Measurements from ENCODE around the gene SAP130. TPM values are rescaled to one million over a fixed set of nuclear protein-coding genes. Genes with fewer than 3 reads are reported as not detected.

SAP130 gene
- total RNA-seq, 1 experiment from 2014 or later: 45.6 TPM

GRCh38 chr2:128004509-128004908 is 23.4 kb downstream of the SAP130 start:
- H3K27me3 Mint-ChIP-seq (ENCODE audit: low read depth): no peaks in the 10 kb centered on the region
- H3K18ac ChIP-seq (ENCODE audit: insufficient read length, low read depth, low read length): no peak overlapping the region
- no peak overlapping the region for H4K8ac ChIP-seq (replicated peaks; ENCODE audit: insufficient read length, low read depth, low read length)
- H3K27ac Mint-ChIP-seq: no peak overlapping the region; a peak in 1 of 7 replicates
- H3T11ph ChIP-seq (ENCODE audit: low read length): no peak overlapping the region
- H4K20me1 ChIP-seq (ENCODE audit: control insufficient read depth, insufficient read depth, insufficient read length): no peaks in the 10 kb centered on the region
- H2BK20ac ChIP-seq (ENCODE audit: low read depth, low read length, poor library complexity, severe bottlenecking): no peak overlapping the region
- no peak overlapping the region for H4K5ac ChIP-seq (ENCODE audit: insufficient read length, low read depth, low read length)
- no peaks in the 10 kb centered on the region for H3K23me2 ChIP-seq (ENCODE audit: insufficient read length, low read depth, low read length, poor library complexity, severe bottlenecking)
- no peak overlapping the region for H3K4me2 ChIP-seq (ENCODE audit: insufficient read depth, insufficient read length, low read length)
- no peak overlapping the region for H3K27ac ChIP-seq (ENCODE audit: insufficient read length, low read depth, low read length)
- no peak overlapping the region for H3K4ac ChIP-seq (ENCODE audit: low read depth, low read length)
- no peaks in the 10 kb centered on the region for H3K9me3 ChIP-seq (ENCODE audit: control insufficient read depth, low read depth, low read length)
- H3K9ac ChIP-seq (ENCODE audit: extremely low read depth, insufficient read length, low read length): no peak overlapping the region
- H3K14ac ChIP-seq (ENCODE audit: insufficient read depth, low read length): no peak overlapping the region
- H3K27me3 ChIP-seq (ENCODE audit: insufficient read depth, low read length): no peaks in the 10 kb centered on the region
- H3K56ac ChIP-seq (ENCODE audit: insufficient read length, low read depth, low read length): no peak overlapping the region
- H2AFZ ChIP-seq (ENCODE audit: low read length): no peak overlapping the region
- no CpG with 5 or more reads among the region's 2 CpGs for whole genome bisulfite sequencing (ENCODE audit: extremely low coverage, insufficient read length, low lambda C conversion rate)
- no peak overlapping the region for H2BK5ac ChIP-seq (ENCODE audit: insufficient read length, low read length)
- no peak overlapping the region for H2BK15ac ChIP-seq (ENCODE audit: low read depth, low read length)
- H4K91ac ChIP-seq (ENCODE audit: insufficient read length, low read depth, low read length): no peak overlapping the region
- no peaks in the 10 kb centered on the region for H3K79me2 ChIP-seq (ENCODE audit: insufficient read depth, low read length)
- H3K79me1 ChIP-seq (ENCODE audit: insufficient read depth, low read depth, low read length, poor library complexity, severe bottlenecking): no peaks in the 10 kb centered on the region
- DNase-seq: no peak
- H3K4me3 Mint-ChIP-seq: no peak overlapping the region
- H3K4me1 Mint-ChIP-seq: no peaks in the 10 kb centered on the region
- no peak for TF ChIP-seq CTCF (conservative IDR thresholded peaks at IDR 0.05)
- H3K36me3 Mint-ChIP-seq (ENCODE audit: insufficient read depth in 1 of 3, low read depth in 3 of 3): peaks cover 28 to 87% (median 77%) of the 10 kb centered on the region in 3 experiments; a peak in 6 of 7 replicates
- H3K9me3 Mint-ChIP-seq: no peaks in the 10 kb centered on the region
- H2BK120ac ChIP-seq (ENCODE audit: low read depth, low read length, poor library complexity, severe bottlenecking): no peak overlapping the region
- H3K23ac ChIP-seq (ENCODE audit: insufficient read length, low read depth, low read length): no peak overlapping the region
- H2BK12ac ChIP-seq (ENCODE audit: insufficient read length, low read depth, low read length): no peak overlapping the region
- no peaks in the 10 kb centered on the region for H3K4me1 ChIP-seq (ENCODE audit: insufficient read depth, low read length)
- no peak overlapping the region for H2AK5ac ChIP-seq (ENCODE audit: insufficient read length, low read length)

All from H9 (cell line).